GM12878 (cell line): Measurements from ENCODE around the gene PLXNB3. TPM values are rescaled to one million over a fixed set of nuclear protein-coding genes. Genes with fewer than 3 reads are reported as not detected.

Experiments
- ATAC-seq: fragments of 200-7000 bp; cut with Tn5 transposase; 3 replicates; pipeline ENCODE4 v1.9.1; 2020; ENCODE audit warnings: mild to moderate bottlenecking, moderate library complexity
- BruUV-seq: library from RNA; stranded (reverse); fragments of 400-500 nt; replicated peaks from 2 replicates; lab custom pipeline; 2021; lab: Mats Ljungman, UMichigan
- CTCF ChIA-PET: fragments of 300-600 bp; sonication (Branson Sonifier 250); formaldehyde crosslinking; extraction: SDS; loops from one replicate; lab custom pipeline; 2021; ENCODE audit warnings: inconsistent platforms; lab: Yijun Ruan, JAX
- POLR2A ChIA-PET: fragments of 350-600 bp; formaldehyde crosslinking; extraction: SDS; loops from one replicate; lab custom pipeline; 2021; ENCODE audit warnings: inconsistent platforms; lab: Charles Lee
- RAD21 ChIA-PET: fragments of 300-600 bp; sonication (Branson Sonifier 250); formaldehyde crosslinking; loops from one replicate; lab custom pipeline; 2023; ENCODE audit warnings: antibody characterized with exemption; ENCODE audit not compliant: unreplicated experiment; lab: Charles Lee
- SMC1A ChIA-PET: fragments of 300-600 bp; sonication (Branson Sonifier 250); formaldehyde crosslinking; loops from one replicate; lab custom pipeline; 2023; ENCODE audit not compliant: unreplicated experiment, uncharacterized antibody; lab: Charles Lee
- DNase-seq: peaks from one replicate; pipeline ENCODE4 v3.0.0-alpha.2; 2011; ENCODE audit warnings: low read depth, low spot score
- FAIRE-seq: peaks from 3 replicates; lab custom pipeline; 2011; peaks lifted over from hg19 to GRCh38; lab: Jason Lieb, UNC
- H2AFZ ChIP-seq: 2 replicates; pipeline ENCODE4 v1.6.0; 2011; ENCODE audit warnings: low read depth, low read length, control low read depth; ENCODE audit not compliant: control insufficient read depth
- H3K27ac ChIP-seq: 2 replicates; pipeline ENCODE4 v1.5.1; 2011; ENCODE audit warnings: control low read depth; ENCODE audit not compliant: control insufficient read depth, insufficient read depth
- H3K27me3 ChIP-seq, 2 experiments: replicated peaks in 1 of 2; 2 replicates each; pipeline versions ENCODE4 v1.6.0 to v1.6.1; 2011; ENCODE audit warnings: low read length in 1 of 2; ENCODE audit not compliant: control insufficient read depth in 2 of 2, insufficient read depth in 2 of 2
- H3K36me3 ChIP-seq, 2 experiments: 2 replicates each; pipeline ENCODE4 v1.5.1; 2011; ENCODE audit warnings: low read length in 1 of 2; ENCODE audit not compliant: control insufficient read depth in 2 of 2, insufficient read depth in 2 of 2
- H3K4me1 ChIP-seq: 2 replicates; pipeline ENCODE4 v1.6.1; 2011; ENCODE audit warnings: mild to moderate bottlenecking, low read length, moderate library complexity, mixed read lengths; ENCODE audit not compliant: control insufficient read depth, insufficient read depth
- H3K4me2 ChIP-seq: 2 replicates; pipeline ENCODE4 v1.6.0; 2011; ENCODE audit warnings: control low read depth; ENCODE audit not compliant: control insufficient read depth, insufficient read depth
- H3K4me3 ChIP-seq: fragments of 200-600 bp; sonication (generic); 2 replicates; pipeline ENCODE4 v1.5.1; 2016
- H3K79me2 ChIP-seq: 2 replicates; pipeline ENCODE4 v1.6.0; 2011; ENCODE audit warnings: low read length; ENCODE audit not compliant: control insufficient read depth, insufficient read depth
- H3K9ac ChIP-seq: 2 replicates; pipeline ENCODE4 v1.8.0; 2011; ENCODE audit warnings: low read length, control low read depth, mixed read lengths; ENCODE audit not compliant: control insufficient read depth, insufficient read depth
- H3K9me3 ChIP-seq: replicated peaks from 3 replicates; pipeline ENCODE4 v1.5.1; 2011; ENCODE audit warnings: mild to moderate bottlenecking, low read length; ENCODE audit not compliant: control insufficient read depth, insufficient read depth
- H4K20me1 ChIP-seq: 2 replicates; pipeline ENCODE4 v1.6.0; 2011; ENCODE audit not compliant: control insufficient read depth, insufficient read depth
- CBFB ChIP-seq: IDR thresholded peaks from 2 replicates; pipeline ENCODE4 v1.6.1; 2016; ENCODE audit warnings: antibody characterized with exemption, low read depth
- EP300 ChIP-seq, 2 experiments: fragments of 150-350 bp in 1 of 2; IDR thresholded peaks; 2 replicates each; pipeline ENCODE4 v1.6.1; 2011 to 2012; ENCODE audit warnings: low read depth in 2 of 2, low read length in 2 of 2, borderline replicate concordance in 1 of 2, improper control_type of control experiment in 1 of 2, inconsistent platforms in 1 of 2; ENCODE audit not compliant: control insufficient read depth in 1 of 2
- GABPA ChIP-seq: IDR thresholded peaks from 2 replicates; pipeline ENCODE4 v1.6.1; 2014; ENCODE audit warnings: antibody characterized with exemption, low read depth, mild to moderate bottlenecking, inconsistent platforms
- HDAC6 ChIP-seq: fragments of 200-600 bp; sonication (generic); IDR thresholded peaks from one replicate; pipeline ENCODE4 v1.8.0; 2017; ENCODE audit warnings: antibody characterized with exemption; ENCODE audit not compliant: unreplicated experiment
- LARP7 ChIP-seq: fragments of 450-650 bp; IDR thresholded peaks from 2 replicates; pipeline ENCODE4 v1.6.1; 2017; ENCODE audit warnings: mild to moderate bottlenecking
- PKNOX1 ChIP-seq: fragments of 450-650 bp; IDR thresholded peaks from 2 replicates; pipeline ENCODE4 v1.6.1; 2016; ENCODE audit warnings: mild to moderate bottlenecking
- POLR2AphosphoS2 ChIP-seq: IDR thresholded peaks from 2 replicates; pipeline ENCODE4 v1.6.1; 2011; ENCODE audit warnings: low read depth, mild to moderate bottlenecking, low read length, improper control_type of control experiment, moderate library complexity
- RAD21 ChIP-seq: IDR thresholded peaks from 2 replicates; pipeline ENCODE4 v1.6.1; 2011; ENCODE audit warnings: mild to moderate bottlenecking, low read depth, low read length, moderate library complexity; ENCODE audit not compliant: insufficient read depth
- SKIL ChIP-seq: fragments of 450-650 bp; IDR thresholded peaks from 2 replicates; pipeline ENCODE4 v1.6.1; 2017; ENCODE audit warnings: mild to moderate bottlenecking, low read depth, inconsistent platforms; ENCODE audit not compliant: poor library complexity, severe bottlenecking
- SREBF2 ChIP-seq: IDR thresholded peaks from 2 replicates; pipeline ENCODE4 v1.6.1; 2012; ENCODE audit warnings: mild to moderate bottlenecking, low read length
- STAT3 ChIP-seq: IDR thresholded peaks from 2 replicates; pipeline ENCODE4 v1.6.1; 2011; ENCODE audit warnings: low read depth, low read length, improper control_type of control experiment
- TCF12 ChIP-seq: IDR thresholded peaks from 2 replicates; pipeline ENCODE4 v1.6.1; 2011; ENCODE audit warnings: low read depth, mild to moderate bottlenecking, low read length
- WRNIP1 ChIP-seq: IDR thresholded peaks from 2 replicates; pipeline ENCODE4 v1.6.1; 2011; ENCODE audit warnings: low read depth, low read length, improper control_type of control experiment, borderline replicate concordance
- ZBTB33 ChIP-seq: fragments of 450-650 bp; IDR thresholded peaks from 2 replicates; pipeline ENCODE4 v1.6.1; 2017; ENCODE audit warnings: mild to moderate bottlenecking
- WGBS: methylation state at CpG from one replicate; pipeline ENCODE4 v1.1.6; 2016; ENCODE audit warnings: low lambda C conversion rate; ENCODE audit not compliant: insufficient replicate concordance, insufficient coverage; ENCODE audit errors: missing lambda C conversion rate; 5-methylcytosine and 5-hydroxymethylcytosine counted together
- in situ Hi-C: fragments of 300-500 bp; cut with MboI; formaldehyde crosslinking; loops from 9 replicates; pipeline ENCODE4 v1.14.3; 2018; ENCODE audit warnings: mixed read lengths
- intact Hi-C: fragments of 100-400 bp; cut with micrococcal nuclease; formaldehyde crosslinking; loops from one replicate; pipeline ENCODE4 v1.14.2; 2022; ENCODE audit not compliant: unreplicated experiment
- polyA plus RNA-seq, 11 experiments: library from polyadenylated mRNA; depleted of rRNA in 4 of 11; unstranded in 6 of 11; stranded (reverse) in 5 of 11; fragments of >200 nt; fragmentation: Nextera tagmentation in 4 of 11; fragmentation: Illumina TruSeq in 1 of 11; extraction: Ambion mirVana in 4 of 11; extraction: Trizol in 1 of 11; gene quantifications; 1 replicate in 1 of 11; 2 replicates in 10 of 11; pipeline versions ENCODE4 v1.2.1 to v1.2.3, GENCODE V29; 2011 to 2016; ENCODE audit warnings: inconsistent platforms in 2 of 11, missing spikeins in 2 of 11, low read depth in 1 of 11
- total RNA-seq, 4 experiments: library from RNA; depleted of rRNA in 3 of 4; stranded (reverse); fragments of >200 nt in 3 of 4; fragmentation: Illumina TruSeq in 1 of 4; extraction: Trizol in 1 of 4; gene quantifications; 2 replicates each; pipeline versions ENCODE4 v1.2.1 to v1.2.3, GENCODE V29; 2013 to 2021

The PLXNB3 gene
- total and polyA plus RNA-seq, 10 of the 15 experiments (the other 5 are each of a cell fraction or from before 2014, with no cell fraction given): 0.06 to 0.68 (median 0.19) TPM; not detected in 4

- ChIA-PET CTCF (interaction anchor here (1.0 kb wide), 1 partner anchor 180 kb away, joined by 4 read pairs; no protein-coding TSS in a partner anchor), SMC1A (no interaction called here), POLR2A (no interaction called here), RAD21 (no interaction called here)
- ATAC-seq (no peak), FAIRE-seq (no peak), DNase-seq (no peak)
- Histone ChIP-seq H3K27me3 (no peaks in the 10 kb centered on the region), H4K20me1 (no peaks in the 10 kb centered on the region), H3K9ac (no peak overlapping the region), H3K27ac (no peak overlapping the region), H3K4me1 (no peaks in the 10 kb centered on the region), H3K79me2 (no peaks in the 10 kb centered on the region), H2AFZ (no peak overlapping the region), H3K36me3 (no peaks in the 10 kb centered on the region), H3K9me3 (no peaks in the 10 kb centered on the region; the same call in 2 of the 3 replicates), H3K4me2 (no peak overlapping the region), H3K4me3 (no peak overlapping the region)
- 80% methylated on average over 56 of the region's 56 CpGs for WGBS
- in situ Hi-C loops: no loop called here
- intact Hi-C loops: no loop called here
- BruUV-seq: no TSS peak
- TF ChIP-seq POLR2AphosphoS2 (no peak), LARP7 (no peak), STAT3 (no peak), SKIL (no peak), EP300 (IDR thresholded peaks at IDR 0.05; ENCODE audit: borderline replicate concordance in 1 of 2, control insufficient read depth in 1 of 2, low read depth in 2 of 2, low read length in 2 of 2) (no peak), WRNIP1 (no peak), ZBTB33 (no peak), GABPA (no peak), SREBF2 (no peak), PKNOX1 (no peak), RAD21 (no peak), CBFB (no peak), TCF12 (no peak), HDAC6 (no peak)
These were observed 3.0 kb downstream of the PLXNB3 start for GRCh38 chrX:153766871-153767673.
